ENCODE data around the gene SHROOM4. TPM values are rescaled to one million over a fixed set of nuclear protein-coding genes. Genes with fewer than 3 reads are reported as not detected.

The SHROOM4 gene
- total RNA-seq, 1 donor from 2014 or later = 5.7 TPM

DNA sequence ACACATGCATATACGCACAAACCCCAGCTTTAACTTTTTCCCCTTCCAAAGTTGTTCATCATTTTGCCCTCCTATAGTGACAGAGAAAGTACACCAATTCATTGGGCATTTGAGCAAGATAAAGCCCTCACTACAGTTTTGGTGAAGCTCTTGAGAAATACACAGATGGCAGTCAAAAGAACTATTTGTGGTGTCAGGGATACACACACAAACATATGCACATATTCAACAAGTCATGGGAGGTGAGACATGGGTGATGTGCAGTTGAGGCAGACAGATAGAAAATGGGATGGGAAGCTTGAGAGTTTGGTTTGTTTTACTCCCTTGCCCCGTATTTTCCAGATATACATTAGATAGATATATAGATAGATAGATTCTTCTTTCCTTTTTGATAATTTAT is 11.8 kb upstream of the SHROOM4 start:
- no peak overlapping the region for H3K4me3 Mint-ChIP-seq (ENCODE audit: low read depth)
- H3K27me3 Mint-ChIP-seq = no peaks in the 10 kb centered on the region
- H3K9me3 Mint-ChIP-seq (ENCODE audit: low read depth) = peaks cover 8% of the 10 kb centered on the region
- TF ChIP-seq, protein P1, sequence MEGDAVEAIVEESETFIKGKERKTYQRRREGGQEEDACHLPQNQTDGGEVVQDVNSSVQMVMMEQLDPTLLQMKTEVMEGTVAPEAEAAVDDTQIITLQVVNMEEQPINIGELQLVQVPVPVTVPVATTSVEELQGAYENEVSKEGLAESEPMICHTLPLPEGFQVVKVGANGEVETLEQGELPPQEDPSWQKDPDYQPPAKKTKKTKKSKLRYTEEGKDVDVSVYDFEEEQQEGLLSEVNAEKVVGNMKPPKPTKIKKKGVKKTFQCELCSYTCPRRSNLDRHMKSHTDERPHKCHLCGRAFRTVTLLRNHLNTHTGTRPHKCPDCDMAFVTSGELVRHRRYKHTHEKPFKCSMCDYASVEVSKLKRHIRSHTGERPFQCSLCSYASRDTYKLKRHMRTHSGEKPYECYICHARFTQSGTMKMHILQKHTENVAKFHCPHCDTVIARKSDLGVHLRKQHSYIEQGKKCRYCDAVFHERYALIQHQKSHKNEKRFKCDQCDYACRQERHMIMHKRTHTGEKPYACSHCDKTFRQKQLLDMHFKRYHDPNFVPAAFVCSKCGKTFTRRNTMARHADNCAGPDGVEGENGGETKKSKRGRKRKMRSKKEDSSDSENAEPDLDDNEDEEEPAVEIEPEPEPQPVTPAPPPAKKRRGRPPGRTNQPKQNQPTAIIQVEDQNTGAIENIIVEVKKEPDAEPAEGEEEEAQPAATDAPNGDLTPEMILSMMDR (IDR thresholded peaks at IDR 0.05; ENCODE audit: unreplicated experiment) = no peak
- H3K4me1 Mint-ChIP-seq (ENCODE audit: low read depth) = no peaks in the 10 kb centered on the region
- no peak overlapping the region for H3K27ac Mint-ChIP-seq
- H3K36me3 Mint-ChIP-seq (ENCODE audit: insufficient read depth) = no peaks in the 10 kb centered on the region
- DNase-seq (ENCODE audit: low spot score, unreplicated experiment) = no peak

DNA sequence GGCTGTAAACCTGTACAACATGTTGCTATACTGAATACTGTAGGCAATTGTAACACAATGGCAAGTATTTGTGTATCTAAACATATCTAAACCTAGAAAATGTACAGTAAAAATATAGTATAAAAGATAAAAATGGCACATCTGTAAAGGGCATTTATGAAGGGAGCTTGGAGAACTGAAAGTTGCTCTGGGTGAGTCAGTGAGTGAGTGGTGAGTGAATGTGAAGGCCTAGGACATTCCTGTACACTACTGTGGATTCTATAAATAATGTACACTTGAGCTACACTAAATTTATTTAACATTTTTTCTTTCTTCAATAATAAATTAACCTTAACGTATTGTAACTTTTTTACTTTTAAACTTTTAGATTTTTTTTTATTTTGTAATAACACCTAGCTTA is 5.0 kb upstream of the SHROOM4 start:
- Mint-ChIP-seq H3K27me3 (no peaks in the 10 kb centered on the region), H3K4me1 (ENCODE audit: low read depth) (peaks cover 5% of the 10 kb centered on the region), H3K4me3 (ENCODE audit: low read depth) (no peak overlapping the region), H3K27ac (no peak overlapping the region), H3K36me3 (ENCODE audit: insufficient read depth) (no peaks in the 10 kb centered on the region), H3K9me3 (ENCODE audit: low read depth) (peaks cover 10% of the 10 kb centered on the region)
- TF ChIP-seq, protein P1 (IDR thresholded peaks at IDR 0.05; ENCODE audit: unreplicated experiment) = no peak
- no peak for DNase-seq (ENCODE audit: low spot score, unreplicated experiment)

DNA sequence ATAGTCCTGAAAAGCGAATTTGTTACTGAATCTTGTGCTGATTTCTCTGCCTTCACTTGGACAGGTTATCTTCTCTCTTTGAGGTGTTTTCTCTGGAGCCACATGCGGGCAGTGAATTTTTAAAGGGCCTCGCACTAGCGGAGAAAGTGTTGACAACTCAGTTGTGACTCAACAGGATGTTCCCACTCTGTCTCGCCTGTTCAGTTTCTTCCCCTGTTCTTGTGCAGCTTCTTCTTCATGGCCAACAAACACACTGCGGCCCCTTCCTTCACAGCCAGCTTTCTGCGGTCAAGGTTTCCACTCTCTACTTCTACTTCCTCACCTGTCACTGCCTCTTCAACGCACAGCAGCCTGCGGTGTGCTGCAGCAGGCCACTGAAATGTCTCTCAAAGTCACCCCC is 1.1 kb upstream of the SHROOM4 start:
- H3K9me3 Mint-ChIP-seq (ENCODE audit: low read depth) = peaks cover 11% of the 10 kb centered on the region
- H3K4me1 Mint-ChIP-seq (ENCODE audit: low read depth) = peaks cover 11% of the 10 kb centered on the region
- no peak for DNase-seq (ENCODE audit: low spot score, unreplicated experiment)
- H3K4me3 Mint-ChIP-seq (ENCODE audit: low read depth) = no peak overlapping the region
- TF ChIP-seq, protein P1 (IDR thresholded peaks at IDR 0.05; ENCODE audit: unreplicated experiment) = no peak
- H3K36me3 Mint-ChIP-seq (ENCODE audit: insufficient read depth) = no peaks in the 10 kb centered on the region
- no peaks in the 10 kb centered on the region for H3K27me3 Mint-ChIP-seq
- no peak overlapping the region for H3K27ac Mint-ChIP-seq

DNA sequence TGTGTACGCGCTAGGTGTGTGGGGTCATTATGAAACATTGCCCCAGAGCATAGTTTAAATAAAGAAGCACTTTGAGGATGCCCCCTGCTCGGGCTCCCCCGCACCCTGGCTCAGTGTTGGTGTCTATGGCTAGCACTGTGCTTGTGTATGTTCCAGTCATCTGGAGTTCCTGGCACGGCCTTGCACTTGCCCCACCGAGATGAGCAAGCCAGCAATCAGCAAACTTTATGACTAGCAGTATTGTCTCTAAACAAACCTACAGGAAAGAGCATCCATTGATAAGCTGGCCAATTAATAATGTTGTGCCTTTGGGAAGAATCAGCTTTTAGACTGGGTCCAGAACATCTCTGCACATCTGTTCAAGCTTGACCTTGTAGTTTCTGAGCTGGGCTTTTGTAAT is 707 bp upstream of the SHROOM4 start:
- no peaks in the 10 kb centered on the region for H3K27me3 Mint-ChIP-seq
- TF ChIP-seq, protein P1 (IDR thresholded peaks at IDR 0.05; ENCODE audit: unreplicated experiment) = no peak
- H3K4me1 Mint-ChIP-seq (ENCODE audit: low read depth) = peaks cover 11% of the 10 kb centered on the region
- peaks cover 12% of the 10 kb centered on the region for H3K9me3 Mint-ChIP-seq (ENCODE audit: low read depth)
- H3K27ac Mint-ChIP-seq = peak overlapping the region; percentile 95
- peak overlapping the region; percentile 86 for H3K4me3 Mint-ChIP-seq (ENCODE audit: low read depth)
- DNase-seq (ENCODE audit: low spot score, unreplicated experiment) = no peak
- H3K36me3 Mint-ChIP-seq (ENCODE audit: insufficient read depth) = no peaks in the 10 kb centered on the region

DNA sequence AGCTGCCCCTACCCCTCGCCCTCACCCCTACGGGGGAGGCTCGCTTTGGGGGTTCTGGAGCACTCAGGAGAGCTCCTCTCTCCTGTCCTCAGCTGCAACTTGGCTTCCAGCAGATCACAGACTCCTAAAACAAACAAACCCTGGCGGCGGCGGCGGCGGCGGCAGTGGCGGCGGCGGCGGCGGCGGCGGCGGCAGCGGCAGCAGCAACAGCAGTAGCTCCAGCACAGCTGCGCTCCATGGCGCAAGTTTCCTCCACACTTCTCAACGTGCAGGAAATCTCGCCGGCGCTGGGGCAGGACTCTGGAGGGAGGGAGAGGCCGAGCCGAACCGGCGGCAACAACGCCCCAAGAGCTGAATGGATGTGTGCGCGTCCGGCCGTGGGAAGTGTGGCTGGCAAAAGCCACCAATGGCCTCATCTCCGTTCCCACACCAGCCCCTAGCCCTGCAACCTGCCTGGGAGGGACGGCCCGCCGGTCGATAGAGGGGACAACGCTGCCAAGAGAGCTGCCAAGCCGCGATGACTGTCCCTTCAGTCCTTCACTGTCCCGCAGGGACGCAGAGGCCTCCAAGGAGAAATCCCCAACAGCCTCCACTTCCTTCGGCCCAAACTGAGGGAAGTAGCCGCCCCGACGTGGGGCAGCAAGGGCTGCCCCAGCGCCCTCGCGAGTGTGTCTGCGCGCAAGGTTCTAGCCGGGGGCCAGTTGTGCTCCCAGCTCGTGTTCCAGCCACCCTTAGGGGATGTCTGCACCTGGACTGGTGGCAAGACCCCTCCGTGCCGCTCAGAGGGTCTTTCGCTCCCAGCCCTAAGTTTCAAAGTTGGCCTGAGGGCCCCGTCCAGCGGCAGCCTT is 775 bp downstream of the SHROOM4 start:
- H3K9me3 Mint-ChIP-seq (ENCODE audit: low read depth) = peaks cover 9% of the 10 kb centered on the region
- H3K4me3 Mint-ChIP-seq (ENCODE audit: low read depth) = peak overlapping the region; percentile 86
- H3K27ac Mint-ChIP-seq = no peak overlapping the region
- no peaks in the 10 kb centered on the region for H3K27me3 Mint-ChIP-seq
- H3K36me3 Mint-ChIP-seq (ENCODE audit: insufficient read depth) = no peaks in the 10 kb centered on the region
- DNase-seq (ENCODE audit: low spot score, unreplicated experiment) = peak; percentile 23
- peaks cover 11% of the 10 kb centered on the region for H3K4me1 Mint-ChIP-seq (ENCODE audit: low read depth)
- TF ChIP-seq, protein P1 (IDR thresholded peaks at IDR 0.05; ENCODE audit: unreplicated experiment) = no peak

Measured in progenitor cell of endocrine pancreas (in vitro differentiated cells).